ENCODE results near the gene ACSM6.

DNA sequence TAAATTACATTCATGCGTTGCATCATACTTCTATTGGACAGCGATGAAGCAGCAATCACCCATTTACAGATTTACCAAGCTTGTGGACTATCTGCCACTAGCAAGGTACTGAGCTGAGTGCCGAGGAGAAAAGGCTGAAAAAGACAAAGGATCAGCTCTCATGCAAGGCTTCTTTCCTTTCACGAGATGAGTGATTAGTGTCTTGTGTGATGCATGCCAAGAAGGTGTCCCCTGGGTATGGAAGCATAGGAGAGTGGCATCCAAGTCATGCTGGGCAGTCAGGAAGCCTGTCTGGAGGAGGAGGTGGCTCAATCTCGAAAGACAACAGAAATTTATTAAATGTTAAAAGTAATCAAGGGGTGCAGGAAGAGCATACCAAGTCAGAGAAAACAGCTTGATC, 40.9 kb downstream of the ACSM6 start:
- TF ChIP-seq, protein P1, sequence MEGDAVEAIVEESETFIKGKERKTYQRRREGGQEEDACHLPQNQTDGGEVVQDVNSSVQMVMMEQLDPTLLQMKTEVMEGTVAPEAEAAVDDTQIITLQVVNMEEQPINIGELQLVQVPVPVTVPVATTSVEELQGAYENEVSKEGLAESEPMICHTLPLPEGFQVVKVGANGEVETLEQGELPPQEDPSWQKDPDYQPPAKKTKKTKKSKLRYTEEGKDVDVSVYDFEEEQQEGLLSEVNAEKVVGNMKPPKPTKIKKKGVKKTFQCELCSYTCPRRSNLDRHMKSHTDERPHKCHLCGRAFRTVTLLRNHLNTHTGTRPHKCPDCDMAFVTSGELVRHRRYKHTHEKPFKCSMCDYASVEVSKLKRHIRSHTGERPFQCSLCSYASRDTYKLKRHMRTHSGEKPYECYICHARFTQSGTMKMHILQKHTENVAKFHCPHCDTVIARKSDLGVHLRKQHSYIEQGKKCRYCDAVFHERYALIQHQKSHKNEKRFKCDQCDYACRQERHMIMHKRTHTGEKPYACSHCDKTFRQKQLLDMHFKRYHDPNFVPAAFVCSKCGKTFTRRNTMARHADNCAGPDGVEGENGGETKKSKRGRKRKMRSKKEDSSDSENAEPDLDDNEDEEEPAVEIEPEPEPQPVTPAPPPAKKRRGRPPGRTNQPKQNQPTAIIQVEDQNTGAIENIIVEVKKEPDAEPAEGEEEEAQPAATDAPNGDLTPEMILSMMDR (IDR thresholded peaks at IDR 0.05), result no peak
- no peak for TF ChIP-seq POLR2A (IDR thresholded peaks at IDR 0.05)
- TF ChIP-seq EP300 (IDR thresholded peaks at IDR 0.05), result no peak
